Measurements from ENCODE around the gene HOXC9.

DNA sequence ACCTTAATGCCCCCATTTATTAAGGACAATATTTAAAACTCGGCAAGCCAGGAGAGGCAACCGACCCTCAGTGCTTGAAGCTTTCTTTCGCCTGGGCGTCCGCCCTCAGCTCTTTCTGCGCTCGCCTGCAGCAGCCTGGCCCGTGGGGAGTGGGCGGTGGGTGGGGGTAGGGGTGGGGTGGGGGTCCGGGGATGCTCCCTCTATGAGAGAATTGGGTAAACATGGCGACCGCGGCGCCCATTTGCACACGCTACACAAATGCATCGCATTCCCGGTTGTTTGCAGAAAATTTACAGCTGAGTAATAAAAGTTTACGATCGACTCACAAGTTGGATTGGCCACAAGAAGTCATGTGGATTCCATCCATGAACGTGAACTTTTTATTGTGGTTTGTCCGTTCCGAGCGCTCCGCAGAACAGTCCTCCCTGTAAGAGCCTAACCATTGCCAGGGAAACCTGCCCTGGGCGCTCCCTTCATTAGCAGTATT lies 16.6 kb downstream of the HOXC9 start:
- TF ChIP-seq GABPA (tag; conservative IDR thresholded peaks at IDR 0.05; ENCODE audit: low read depth) (no peak), PCBP1 (IDR thresholded peaks at IDR 0.05; ENCODE audit: low read depth, low read length, poor library complexity, severe bottlenecking) (no peak), POLR2A (conservative IDR thresholded peaks at IDR 0.05) (no peak), KLF16 (IDR thresholded peaks at IDR 0.05) (no peak), ESRRA (IDR thresholded peaks at IDR 0.05; ENCODE audit: borderline replicate concordance, low read depth) (no peak)
- TF ChIP-seq, protein P1, sequence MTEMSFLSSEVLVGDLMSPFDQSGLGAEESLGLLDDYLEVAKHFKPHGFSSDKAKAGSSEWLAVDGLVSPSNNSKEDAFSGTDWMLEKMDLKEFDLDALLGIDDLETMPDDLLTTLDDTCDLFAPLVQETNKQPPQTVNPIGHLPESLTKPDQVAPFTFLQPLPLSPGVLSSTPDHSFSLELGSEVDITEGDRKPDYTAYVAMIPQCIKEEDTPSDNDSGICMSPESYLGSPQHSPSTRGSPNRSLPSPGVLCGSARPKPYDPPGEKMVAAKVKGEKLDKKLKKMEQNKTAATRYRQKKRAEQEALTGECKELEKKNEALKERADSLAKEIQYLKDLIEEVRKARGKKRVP (CRISPR knock-in tag; IDR thresholded peaks at IDR 0.05), result no peak
- TF ChIP-seq, protein P2, sequence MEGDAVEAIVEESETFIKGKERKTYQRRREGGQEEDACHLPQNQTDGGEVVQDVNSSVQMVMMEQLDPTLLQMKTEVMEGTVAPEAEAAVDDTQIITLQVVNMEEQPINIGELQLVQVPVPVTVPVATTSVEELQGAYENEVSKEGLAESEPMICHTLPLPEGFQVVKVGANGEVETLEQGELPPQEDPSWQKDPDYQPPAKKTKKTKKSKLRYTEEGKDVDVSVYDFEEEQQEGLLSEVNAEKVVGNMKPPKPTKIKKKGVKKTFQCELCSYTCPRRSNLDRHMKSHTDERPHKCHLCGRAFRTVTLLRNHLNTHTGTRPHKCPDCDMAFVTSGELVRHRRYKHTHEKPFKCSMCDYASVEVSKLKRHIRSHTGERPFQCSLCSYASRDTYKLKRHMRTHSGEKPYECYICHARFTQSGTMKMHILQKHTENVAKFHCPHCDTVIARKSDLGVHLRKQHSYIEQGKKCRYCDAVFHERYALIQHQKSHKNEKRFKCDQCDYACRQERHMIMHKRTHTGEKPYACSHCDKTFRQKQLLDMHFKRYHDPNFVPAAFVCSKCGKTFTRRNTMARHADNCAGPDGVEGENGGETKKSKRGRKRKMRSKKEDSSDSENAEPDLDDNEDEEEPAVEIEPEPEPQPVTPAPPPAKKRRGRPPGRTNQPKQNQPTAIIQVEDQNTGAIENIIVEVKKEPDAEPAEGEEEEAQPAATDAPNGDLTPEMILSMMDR (IDR thresholded peaks at IDR 0.05 in 2 of 3, conservative IDR thresholded peaks at IDR 0.05 in 1 of 3; ENCODE audit: insufficient read depth in 2 of 3, low read depth in 1 of 3, low read length in 3 of 3), result no peak
- TF ChIP-seq, protein P3, sequence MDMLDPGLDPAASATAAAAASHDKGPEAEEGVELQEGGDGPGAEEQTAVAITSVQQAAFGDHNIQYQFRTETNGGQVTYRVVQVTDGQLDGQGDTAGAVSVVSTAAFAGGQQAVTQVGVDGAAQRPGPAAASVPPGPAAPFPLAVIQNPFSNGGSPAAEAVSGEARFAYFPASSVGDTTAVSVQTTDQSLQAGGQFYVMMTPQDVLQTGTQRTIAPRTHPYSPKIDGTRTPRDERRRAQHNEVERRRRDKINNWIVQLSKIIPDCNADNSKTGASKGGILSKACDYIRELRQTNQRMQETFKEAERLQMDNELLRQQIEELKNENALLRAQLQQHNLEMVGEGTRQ (CRISPR knock-in tag; IDR thresholded peaks at IDR 0.05), result no peak
- TF ChIP-seq, protein P4, sequence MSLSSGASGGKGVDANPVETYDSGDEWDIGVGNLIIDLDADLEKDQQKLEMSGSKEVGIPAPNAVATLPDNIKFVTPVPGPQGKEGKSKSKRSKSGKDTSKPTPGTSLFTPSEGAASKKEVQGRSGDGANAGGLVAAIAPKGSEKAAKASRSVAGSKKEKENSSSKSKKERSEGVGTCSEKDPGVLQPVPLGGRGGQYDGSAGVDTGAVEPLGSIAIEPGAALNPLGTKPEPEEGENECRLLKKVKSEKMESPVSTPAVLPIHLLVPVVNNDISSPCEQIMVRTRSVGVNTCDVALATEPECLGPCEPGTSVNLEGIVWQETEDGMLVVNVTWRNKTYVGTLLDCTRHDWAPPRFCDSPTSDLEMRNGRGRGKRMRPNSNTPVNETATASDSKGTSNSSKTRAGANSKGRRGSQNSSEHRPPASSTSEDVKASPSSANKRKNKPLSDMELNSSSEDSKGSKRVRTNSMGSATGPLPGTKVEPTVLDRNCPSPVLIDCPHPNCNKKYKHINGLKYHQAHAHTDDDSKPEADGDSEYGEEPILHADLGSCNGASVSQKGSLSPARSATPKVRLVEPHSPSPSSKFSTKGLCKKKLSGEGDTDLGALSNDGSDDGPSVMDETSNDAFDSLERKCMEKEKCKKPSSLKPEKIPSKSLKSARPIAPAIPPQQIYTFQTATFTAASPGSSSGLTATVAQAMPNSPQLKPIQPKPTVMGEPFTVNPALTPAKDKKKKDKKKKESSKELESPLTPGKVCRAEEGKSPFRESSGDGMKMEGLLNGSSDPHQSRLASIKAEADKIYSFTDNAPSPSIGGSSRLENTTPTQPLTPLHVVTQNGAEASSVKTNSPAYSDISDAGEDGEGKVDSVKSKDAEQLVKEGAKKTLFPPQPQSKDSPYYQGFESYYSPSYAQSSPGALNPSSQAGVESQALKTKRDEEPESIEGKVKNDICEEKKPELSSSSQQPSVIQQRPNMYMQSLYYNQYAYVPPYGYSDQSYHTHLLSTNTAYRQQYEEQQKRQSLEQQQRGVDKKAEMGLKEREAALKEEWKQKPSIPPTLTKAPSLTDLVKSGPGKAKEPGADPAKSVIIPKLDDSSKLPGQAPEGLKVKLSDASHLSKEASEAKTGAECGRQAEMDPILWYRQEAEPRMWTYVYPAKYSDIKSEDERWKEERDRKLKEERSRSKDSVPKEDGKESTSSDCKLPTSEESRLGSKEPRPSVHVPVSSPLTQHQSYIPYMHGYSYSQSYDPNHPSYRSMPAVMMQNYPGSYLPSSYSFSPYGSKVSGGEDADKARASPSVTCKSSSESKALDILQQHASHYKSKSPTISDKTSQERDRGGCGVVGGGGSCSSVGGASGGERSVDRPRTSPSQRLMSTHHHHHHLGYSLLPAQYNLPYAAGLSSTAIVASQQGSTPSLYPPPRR (CRISPR knock-in tag; IDR thresholded peaks at IDR 0.05; ENCODE audit: borderline replicate concordance), result no peak
